ENCODE measurements around the gene VAMP3.

The VAMP3 gene

GRCh38 chr1:7821282-7821681, 50.2 kb downstream of the VAMP3 start:
- DNase-seq: peak in 1 of 5 experiments; percentile 51

- no peak for DNase-seq
Measured at GRCh38 chr1:7824701-7825100, 53.6 kb downstream of the VAMP3 start.

- DNase-seq: no peak
Measured at GRCh38 chr1:7826363-7826762, 55.3 kb downstream of the VAMP3 start.

GRCh38 chr1:7827126-7827955, 56.2 kb downstream of the VAMP3 start:
- DNase-seq: peak; percentile 10 to 41 (median 22)

Measured in T-helper 2 cell (primary cell).